Posterior vena cava (tissue), 2 donors: Measurements from ENCODE around the gene TEX54. TPM values are rescaled to one million over a fixed set of nuclear protein-coding genes. Genes with fewer than 3 reads are reported as not detected.

Experiments used
- DNase-seq: peaks from one replicate; pipeline ENCODE4 v3.0.0-alpha.2; 2020; ENCODE audit warnings: low spot score
- intact Hi-C, 2 donors: fragments of 100-400 bp; cut with DNase I; formaldehyde crosslinking; loops; one replicate each; pipeline versions ENCODE4 v1.14.1 to v1.14.2; 2022 to 2023
- microRNA-seq, 2 donors: library from miRNA; unstranded; fragments of <30 nt; microRNA quantifications; one replicate each; pipeline ENCODE4 v1.2.0, GENCODE V29; 2020 to 2021; ENCODE audit warnings: borderline microRNAs expressed in 2 of 2
- total RNA-seq, 2 donors: library from RNA; stranded (reverse); fragmentation: NEBNext Ultra II Directional; extraction: Animal tissue kit (Norgen Biotek cat#: 25700); gene quantifications; one replicate each; pipeline ENCODE4 v1.2.1, GENCODE V29; 2021
- donor health status: DM: yes; HTN: yes; CAD: no.
- donor health status: DM: yes; HTN: yes; CAD: no.

The TEX54 gene
- total RNA-seq, 2 donors from 2014 or later: not detected

- no peak for DNase-seq
- intact Hi-C loops: no loop called here
Measured at GRCh38 chr11:62801071-62801470, 31.6 kb downstream of the TEX54 start.

GRCh38 chr11:62799486-62799885 lies 33.2 kb downstream of the TEX54 start:
- intact Hi-C loops: loop anchor here in 1 of 2 donors (5.0 kb wide), 1 partner anchor 837 kb away; no protein-coding TSS in a partner anchor

GRCh38 chr11:62796281-62796680 lies 36.4 kb downstream of the TEX54 start:
- peak; percentile 17 for DNase-seq
- intact Hi-C loops: loop anchor here in 1 of 2 donors (5.0 kb wide), 1 partner anchor 834 kb away; no protein-coding TSS in a partner anchor

More at GRCh38 chr11:62799486-62799885, 33.2 kb downstream of the TEX54 start:
- DNase-seq: peak; percentile 74

- DNase-seq: peak; percentile 31
- intact Hi-C loops: no loop called here
Measured at GRCh38 chr11:62794201-62794775, 38.4 kb downstream of the TEX54 start.

- intact Hi-C loops: no loop called here
- peak; percentile 72 for DNase-seq
Measured at GRCh38 chr11:62792202-62792575, 40.5 kb downstream of the TEX54 start.

- intact Hi-C loops: no loop called here
- peak; percentile 95 for DNase-seq
Measured at GRCh38 chr11:62791501-62792201, 41.0 kb downstream of the TEX54 start, which contains the start of gene TMEM223. Gene TMEM223, minus strand, starts transcription at chr11:62792006. Its CDS starts 12 bp downstream, at chr11:62791994.

GRCh38 chr11:62789576-62789975 lies 43.1 kb downstream of the TEX54 start:
- intact Hi-C loops: loop anchor here (5.0 to 10.0 kb wide), 3 partner anchors 45 to 75 kb away; partner anchors contain the start of genes STX5 (in 1 of the 2), TEX54 (in 1 of the 2) and WDR74 (in 1 of the 2)
- DNase-seq: no peak

- intact Hi-C loops: loop anchor here (5.0 to 10.0 kb wide), 3 partner anchors 46 to 76 kb away; partner anchors contain the start of genes STX5 (in 1 of the 2), TEX54 (in 1 of the 2) and WDR74 (in 1 of the 2)
- peak; percentile 59 for DNase-seq
Measured at GRCh38 chr11:62788991-62789390, 43.6 kb downstream of the TEX54 start.

GRCh38 chr11:62787005-62787759 lies 45.5 kb downstream of the TEX54 start, which contains the start of gene TMEM179B:
Gene TMEM179B, plus strand, starts transcription at chr11:62787402. Its CDS starts 30 bp downstream, at chr11:62787432.
- intact Hi-C loops: loop anchor here (5.0 to 10.0 kb wide), 3 partner anchors 48 to 78 kb away; partner anchors contain the start of genes STX5 (in 1 of the 2), TEX54 (in 1 of the 2) and WDR74 (in 1 of the 2)
- DNase-seq: peak; percentile 99

- intact Hi-C loops: loop anchor here (5.0 to 10.0 kb wide), 3 partner anchors 48 to 78 kb away; partner anchors contain the start of genes STX5 (in 1 of the 2), TEX54 (in 1 of the 2) and WDR74 (in 1 of the 2)
- DNase-seq: peak; percentile 97
Measured at GRCh38 chr11:62786318-62787004, 46.2 kb downstream of the TEX54 start.

- DNase-seq: no peak
- intact Hi-C loops: loop anchor here (10.0 kb wide), 2 partner anchors 52 to 82 kb away; partner anchors contain the start of genes STX5 (in 1 of the 2), TEX54 (in 1 of the 2) and WDR74 (in 1 of the 2)
Measured at GRCh38 chr11:62782753-62783152, 49.9 kb downstream of the TEX54 start.

Small RNAs within 50 kb of the gene (microRNA-seq; reads per million reads assigned to microRNA genes)
- gene MIR6514: 0.26 to 1.6 reads per million in 2 donors
- 0 reads per million in 2 donors for gene MIR6748

Other genes starting within 250 kb of the TEX54 start
- gene TUT1, start 241.3 kb downstream of the TEX54 start, total RNA-seq: 10 to 100 TPM; 10.7 to 14.1 TPM
- gene MTA2, start 231.0 kb downstream of the TEX54 start, total RNA-seq: 10 to 100 TPM; 56.5 to 67.2 TPM
- gene EML3, start 220.1 kb downstream of the TEX54 start, total RNA-seq: 10 to 100 TPM; 58.7 to 63.8 TPM
- 1 to 10 TPM; 7.1 to 9.7 TPM for gene ROM1, start 219.6 kb downstream of the TEX54 start, total RNA-seq
- 10 to 100 TPM; 23.7 to 26.6 TPM for gene B3GAT3, start 210.9 kb downstream of the TEX54 start, total RNA-seq
- 100 to 1,000 TPM; 206 to 240 TPM for gene GANAB, start 186.2 kb downstream of the TEX54 start, total RNA-seq
- 10 to 100 TPM; 10.6 to 10.9 TPM for gene INTS5, start 179.5 kb downstream of the TEX54 start, total RNA-seq
- 10 to 100 TPM; 27.4 to 35.9 TPM for gene C11orf98, start 167.6 kb downstream of the TEX54 start, total RNA-seq
- gene CSKMT, start 167.5 kb downstream of the TEX54 start, total RNA-seq: 10 to 100 TPM in 1 of 2 donors, 1 to 10 TPM in 1; 8.5 to 10.5 TPM
- gene UQCC3, start 161.2 kb downstream of the TEX54 start, total RNA-seq: 1 to 10 TPM; 3.6 to 3.7 TPM
- 1 to 10 TPM; 3.7 to 5.1 TPM for gene LBHD1, start 160.6 kb downstream of the TEX54 start, total RNA-seq
- gene UBXN1, start 153.8 kb downstream of the TEX54 start, total RNA-seq: 10 to 100 TPM; 74.8 to 76.1 TPM
- gene LRRN4CL, start 143.3 kb downstream of the TEX54 start, total RNA-seq: 10 to 100 TPM; 13.9 to 14.8 TPM
- 10 to 100 TPM; 30.6 to 54.8 TPM for gene BSCL2, start 125.4 kb downstream of the TEX54 start, total RNA-seq
- not detected for gene GNG3, start 125.2 kb downstream of the TEX54 start, total RNA-seq
- 10 to 100 TPM; 45.5 to 45.9 TPM for gene HNRNPUL2, start 105.4 kb downstream of the TEX54 start, total RNA-seq
- gene TTC9C, start 104.4 kb downstream of the TEX54 start, total RNA-seq: 10 to 100 TPM; 19.0 to 20.6 TPM
- 10 to 100 TPM in 1 of 2 donors, 1 to 10 TPM in 1; 6.2 to 12.3 TPM for gene ZBTB3, start 78.7 kb downstream of the TEX54 start, total RNA-seq
- gene POLR2G, start 71.3 kb downstream of the TEX54 start, total RNA-seq: 10 to 100 TPM; 39.7 to 50.9 TPM
- gene TAF6L, start 61.4 kb downstream of the TEX54 start, total RNA-seq: 10 to 100 TPM; 11.3 to 12.9 TPM
- gene TMEM179B, start 45.4 kb downstream of the TEX54 start, total RNA-seq: 10 to 100 TPM; 23.7 to 33.0 TPM
- 1 to 10 TPM; 8.9 to 10.0 TPM for gene TMEM223, start 40.8 kb downstream of the TEX54 start, total RNA-seq
- gene NXF1, start 27.4 kb downstream of the TEX54 start, total RNA-seq: 10 to 100 TPM; 53.0 to 58.1 TPM
- 10 to 100 TPM; 32.8 to 34.0 TPM for gene STX5, start 790 bp downstream of the TEX54 start, total RNA-seq
- 10 to 100 TPM; 38.5 to 45.6 TPM for gene WDR74, start 6.7 kb upstream of the TEX54 start, total RNA-seq
- gene SLC3A2, start 48.1 kb upstream of the TEX54 start, total RNA-seq: 100 to 1,000 TPM in 1 of 2 donors, 10 to 100 TPM in 1; 89.4 to 114 TPM
- not detected for gene CHRM1, start 88.5 kb upstream of the TEX54 start, total RNA-seq
- not detected for gene SLC22A6, start 152.1 kb upstream of the TEX54 start, total RNA-seq
- not detected for gene SLC22A8, start 183.0 kb upstream of the TEX54 start, total RNA-seq